H9 (cell line): Measurements from ENCODE around the gene NCAPG. TPM values are rescaled to one million over a fixed set of nuclear protein-coding genes. Genes with fewer than 3 reads are reported as not detected.

Experiments
- DNase-seq: peaks from one replicate; pipeline ENCODE4 v3.0.0-alpha.2; 2017
- H2AFZ ChIP-seq: one replicate; pipeline ENCODE4 v1.6.1; 2013; ENCODE audit warnings: mild to moderate bottlenecking, low read length, control low read depth, moderate library complexity
- H2AK5ac ChIP-seq: 2 replicates; pipeline ENCODE4 v1.6.1; 2013; ENCODE audit warnings: low read length, control low read depth, mixed read lengths; ENCODE audit not compliant: insufficient read length
- H2BK120ac ChIP-seq: one replicate; pipeline ENCODE4 v1.6.1; 2013; ENCODE audit warnings: low read depth, mild to moderate bottlenecking, low read length, control low read depth, inconsistent platforms; ENCODE audit not compliant: poor library complexity, severe bottlenecking
- H2BK12ac ChIP-seq: 2 replicates; pipeline ENCODE4 v1.6.1; 2013; ENCODE audit warnings: low read length, control low read depth, mixed read lengths, low read depth; ENCODE audit not compliant: insufficient read length
- H2BK15ac ChIP-seq: 2 replicates; pipeline ENCODE4 v1.6.1; 2013; ENCODE audit warnings: low read depth, low read length, control low read depth
- H2BK20ac ChIP-seq: one replicate; pipeline ENCODE4 v1.6.1; 2013; ENCODE audit warnings: low read depth, mild to moderate bottlenecking, low read length, control low read depth, inconsistent platforms; ENCODE audit not compliant: poor library complexity, severe bottlenecking
- H2BK5ac ChIP-seq: 2 replicates; pipeline ENCODE4 v1.6.1; 2013; ENCODE audit warnings: low read length, control low read depth, mixed read lengths; ENCODE audit not compliant: insufficient read length
- H3K14ac ChIP-seq: 2 replicates; pipeline ENCODE4 v1.6.1; 2013; ENCODE audit warnings: low read length, control low read depth; ENCODE audit not compliant: insufficient read depth
- H3K18ac ChIP-seq: 2 replicates; pipeline ENCODE4 v1.6.1; 2013; ENCODE audit warnings: low read depth, mild to moderate bottlenecking, mixed read lengths, low read length, control low read depth; ENCODE audit not compliant: insufficient read length
- H3K23ac ChIP-seq: 2 replicates; pipeline ENCODE4 v1.6.1; 2013; ENCODE audit warnings: low read length, control low read depth, mixed read lengths, low read depth; ENCODE audit not compliant: insufficient read length
- H3K23me2 ChIP-seq: 2 replicates; pipeline ENCODE4 v1.6.1; 2013; ENCODE audit warnings: low read depth, mild to moderate bottlenecking, mixed read lengths, low read length, control low read depth; ENCODE audit not compliant: insufficient read length, poor library complexity, severe bottlenecking
- H3K27ac ChIP-seq: 2 replicates; pipeline ENCODE4 v1.5.1; 2013; ENCODE audit warnings: low read length, control low read depth, mixed read lengths, low read depth; ENCODE audit not compliant: insufficient read length
- H3K27me3 ChIP-seq: 2 replicates; pipeline ENCODE4 v1.6.1; 2013; ENCODE audit warnings: low read length, control low read depth, inconsistent platforms; ENCODE audit not compliant: insufficient read depth
- H3K4ac ChIP-seq: 2 replicates; pipeline ENCODE4 v1.6.1; 2013; ENCODE audit warnings: low read depth, mild to moderate bottlenecking, control low read depth, inconsistent platforms, low read length, moderate library complexity
- H3K4me1 ChIP-seq: 2 replicates; pipeline ENCODE4 v1.6.1; 2013; ENCODE audit warnings: low read length, control low read depth, inconsistent platforms; ENCODE audit not compliant: insufficient read depth
- H3K4me2 ChIP-seq: 2 replicates; pipeline ENCODE4 v1.6.1; 2013; ENCODE audit warnings: low read length, control low read depth, mixed read lengths; ENCODE audit not compliant: insufficient read length, insufficient read depth
- H3K56ac ChIP-seq: 2 replicates; pipeline ENCODE4 v1.6.1; 2013; ENCODE audit warnings: low read depth, mild to moderate bottlenecking, mixed read lengths, low read length, control low read depth; ENCODE audit not compliant: insufficient read length
- H3K79me1 ChIP-seq: 2 replicates; pipeline ENCODE4 v1.6.1; 2013; ENCODE audit warnings: low read depth, mild to moderate bottlenecking, moderate library complexity, low read length, control low read depth, inconsistent platforms; ENCODE audit not compliant: insufficient read depth, poor library complexity, severe bottlenecking
- H3K79me2 ChIP-seq: 2 replicates; pipeline ENCODE4 v1.6.1; 2013; ENCODE audit warnings: low read length, control low read depth, inconsistent platforms; ENCODE audit not compliant: insufficient read depth
- H3K9ac ChIP-seq: 2 replicates; pipeline ENCODE4 v1.6.1; 2013; ENCODE audit warnings: low read length, control low read depth, mixed read lengths; ENCODE audit not compliant: insufficient read length; ENCODE audit errors: extremely low read depth
- H3K9me3 ChIP-seq: one replicate; pipeline ENCODE4 v1.6.1; 2013; ENCODE audit warnings: low read depth, low read length, inconsistent platforms; ENCODE audit not compliant: control insufficient read depth
- H3T11ph ChIP-seq: one replicate; pipeline ENCODE4 v1.6.1; 2013; ENCODE audit warnings: mild to moderate bottlenecking, low read length, control low read depth, inconsistent platforms
- H4K20me1 ChIP-seq: one replicate; pipeline ENCODE4 v1.6.1; 2013; ENCODE audit not compliant: control insufficient read depth, insufficient read length, insufficient read depth
- H4K5ac ChIP-seq: 2 replicates; pipeline ENCODE4 v1.6.1; 2013; ENCODE audit warnings: low read depth, mild to moderate bottlenecking, mixed read lengths, low read length, control low read depth; ENCODE audit not compliant: insufficient read length
- H4K8ac ChIP-seq: replicated peaks from 2 replicates; pipeline ENCODE4 v1.6.1; 2013; ENCODE audit warnings: low read length, control low read depth, mixed read lengths, low read depth; ENCODE audit not compliant: insufficient read length
- H4K91ac ChIP-seq: 2 replicates; pipeline ENCODE4 v1.6.1; 2013; ENCODE audit warnings: low read depth, mild to moderate bottlenecking, moderate library complexity, mixed read lengths, low read length, control low read depth; ENCODE audit not compliant: insufficient read length
- H3K27ac Mint-ChIP-seq, 3 experiments: 2 replicates in 2 of 3; 3 replicates in 1 of 3; pipeline ENCODE4 v1.8.0; 2020 to 2021; ENCODE audit warnings: mixed read lengths in 3 of 3, mild to moderate bottlenecking in 1 of 3, moderate library complexity in 1 of 3
- H3K27me3 Mint-ChIP-seq: 2 replicates; pipeline ENCODE4 v1.8.0; 2021; ENCODE audit warnings: low read depth, mild to moderate bottlenecking, moderate library complexity, mixed read lengths
- H3K36me3 Mint-ChIP-seq, 3 experiments: 2 replicates in 2 of 3; 3 replicates in 1 of 3; pipeline ENCODE4 v1.8.0; 2020 to 2021; ENCODE audit warnings: low read depth in 3 of 3, mixed read lengths in 3 of 3; ENCODE audit not compliant: insufficient read depth in 1 of 3
- H3K4me1 Mint-ChIP-seq, 2 experiments: 2 replicates each; pipeline ENCODE4 v1.8.0; 2020; ENCODE audit warnings: mixed read lengths in 2 of 2
- H3K4me3 Mint-ChIP-seq, 2 experiments: 2 replicates in 1 of 2; 3 replicates in 1 of 2; pipeline ENCODE4 v1.8.0; 2020 to 2021; ENCODE audit warnings: mild to moderate bottlenecking in 2 of 2, mixed read lengths in 2 of 2, moderate library complexity in 1 of 2
- H3K9me3 Mint-ChIP-seq, 2 experiments: 2 replicates in 1 of 2; 3 replicates in 1 of 2; pipeline ENCODE4 v1.8.0; 2020; ENCODE audit warnings: mild to moderate bottlenecking in 2 of 2, mixed read lengths in 2 of 2, moderate library complexity in 1 of 2
- CTCF ChIP-seq: fragments of 200-600 bp; sonication (generic); conservative IDR thresholded peaks from 3 replicates; pipeline ENCODE4 v1.8.0; 2021; ENCODE audit warnings: antibody characterized with exemption, mild to moderate bottlenecking
- WGBS: extraction: QIAGEN DNeasy Blood & Tissue Kit; methylation state at CpG from one replicate; pipeline ENCODE4 v1.1.7; 2013; ENCODE audit warnings: missing lambda C conversion rate, low lambda C conversion rate, mixed read lengths; ENCODE audit not compliant: insufficient read length; ENCODE audit errors: extremely low coverage; 5-methylcytosine and 5-hydroxymethylcytosine counted together
- total RNA-seq: library from RNA; stranded (reverse); gene quantifications from 2 replicates; pipeline ENCODE4 v1.2.1, GENCODE V29; 2021

Gene NCAPG
- total RNA-seq, 1 experiment from 2014 or later = 48.8 TPM

GRCh38 chr4:17884511-17884910 lies 73.7 kb downstream of the NCAPG start:
- H3K27me3 ChIP-seq = no peaks in the 10 kb centered on the region
- H2BK20ac ChIP-seq = no peak overlapping the region
- no peak overlapping the region for H2BK120ac ChIP-seq
- Mint-ChIP-seq H3K4me1 (peaks cover 2% of the 10 kb centered on the region in 2 experiments), H3K27ac (no peak overlapping the region), H3K27me3 (no peaks in the 10 kb centered on the region), H3K36me3 (no peaks in the 10 kb centered on the region), H3K4me3 (no peak overlapping the region), H3K9me3 (no peaks in the 10 kb centered on the region)
- no peak overlapping the region for H2BK15ac ChIP-seq
- H3K79me1 ChIP-seq = no peaks in the 10 kb centered on the region
- H4K8ac ChIP-seq = no peak overlapping the region
- H3T11ph ChIP-seq = no peak overlapping the region
- H3K18ac ChIP-seq = no peak overlapping the region
- H2BK5ac ChIP-seq = no peak overlapping the region
- H3K9ac ChIP-seq = no peak overlapping the region
- H3K4ac ChIP-seq = no peak overlapping the region
- H2AFZ ChIP-seq = no peak overlapping the region
- no peaks in the 10 kb centered on the region for H3K9me3 ChIP-seq
- no peaks in the 10 kb centered on the region for H3K23me2 ChIP-seq
- no peak overlapping the region for H3K23ac ChIP-seq
- H3K79me2 ChIP-seq = no peaks in the 10 kb centered on the region
- H3K4me2 ChIP-seq = no peak overlapping the region
- no peak for TF ChIP-seq CTCF
- no peak overlapping the region for H3K56ac ChIP-seq
- no peaks in the 10 kb centered on the region; the same call in 1 of the 2 replicates for H3K4me1 ChIP-seq
- H3K14ac ChIP-seq = no peak overlapping the region
- no peak overlapping the region for H4K5ac ChIP-seq
- no peak overlapping the region for H3K27ac ChIP-seq
- H2AK5ac ChIP-seq = no peak overlapping the region
- H4K91ac ChIP-seq = no peak overlapping the region
- no peak for DNase-seq
- WGBS = no CpG with 5 or more reads among the region's 2 CpGs
- H2BK12ac ChIP-seq = no peak overlapping the region
- no peaks in the 10 kb centered on the region for H4K20me1 ChIP-seq
